GM18867 (cell line): ENCODE data around the gene NCOA3.

Experiments
- ATAC-seq: cut with Tn5 transposase; IDR thresholded peaks from one replicate; pipeline ENCODE4 v1.9.1; 2021; ENCODE audit warnings: mild to moderate bottlenecking, moderate library complexity; ENCODE audit not compliant: unreplicated experiment

NCOA3 gene

DNA sequence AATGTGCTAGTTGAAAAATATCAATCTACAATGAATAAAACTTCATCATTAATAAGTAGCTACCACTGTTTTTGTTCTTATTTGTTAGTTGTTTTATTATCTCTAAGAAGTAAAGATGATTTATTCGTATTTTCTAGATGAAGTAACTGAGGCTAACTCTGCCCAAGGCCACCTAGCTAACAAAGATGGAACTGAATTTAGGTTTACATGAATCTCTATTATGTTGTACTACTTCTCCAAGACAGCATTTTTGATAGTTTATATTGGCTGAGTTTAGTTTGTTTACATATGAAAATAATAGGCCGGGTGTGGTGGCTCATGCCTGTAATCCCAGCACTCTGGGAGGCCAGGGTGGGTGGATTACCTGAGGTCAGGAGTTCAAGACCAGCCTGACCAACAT is 121.5 kb downstream of the NCOA3 start:
- no peak for ATAC-seq

DNA sequence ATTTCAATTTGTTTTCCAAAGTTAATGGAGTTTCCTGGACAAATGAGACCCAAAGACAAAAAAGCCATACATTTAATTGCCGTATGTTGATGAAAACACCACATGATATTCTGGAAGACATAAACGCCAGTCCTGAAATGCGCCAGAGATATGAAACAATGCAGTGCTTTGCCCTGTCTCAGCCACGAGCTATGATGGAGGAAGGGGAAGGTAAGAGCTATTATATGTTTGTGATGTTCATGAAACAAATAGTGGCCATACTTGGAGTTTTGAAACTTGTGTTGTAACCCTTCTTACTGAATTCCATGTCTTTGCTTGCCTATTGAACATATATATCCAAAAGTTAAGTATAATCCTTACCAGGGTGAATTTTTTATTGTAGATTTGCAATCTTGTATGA is 125.9 kb downstream of the NCOA3 start:
- no peak for ATAC-seq

DNA sequence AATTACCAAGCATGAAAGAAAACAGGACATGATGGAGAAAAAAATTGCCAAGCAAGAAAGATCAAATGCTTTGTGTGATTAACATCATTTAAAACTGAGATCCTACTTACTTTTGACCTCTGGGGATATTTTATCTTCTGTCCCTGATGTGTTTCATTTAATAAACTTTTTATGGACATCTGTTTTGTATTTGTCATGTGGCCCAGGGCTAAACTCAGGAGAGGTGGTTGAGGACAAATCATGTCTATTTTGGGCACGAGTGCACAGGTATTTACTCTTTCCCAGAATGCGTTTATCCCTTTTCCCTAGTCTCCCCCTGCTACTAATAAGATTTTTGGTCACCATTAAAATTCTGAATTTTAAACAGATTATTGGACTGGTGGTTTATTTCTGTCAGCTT is 128.2 kb downstream of the NCOA3 start:
- ATAC-seq: no peak

DNA sequence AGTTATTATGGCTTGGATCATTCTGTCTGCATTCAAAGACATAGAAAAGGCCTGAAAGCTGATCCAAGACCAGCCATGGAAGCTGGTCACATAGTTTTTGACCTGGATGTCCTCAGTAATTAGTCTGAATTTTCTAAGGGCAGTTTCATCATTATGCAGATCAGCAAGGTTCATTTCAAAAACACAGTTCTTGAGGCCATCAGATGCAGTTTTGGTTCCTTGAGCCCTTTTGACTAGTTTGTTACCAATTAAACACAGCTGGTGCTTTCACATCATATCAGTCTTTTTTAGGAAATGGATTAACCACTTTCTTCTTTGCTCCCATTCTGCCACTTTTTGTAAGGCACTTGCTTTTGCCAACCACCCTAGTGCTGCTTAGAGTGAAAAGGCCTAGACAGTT is 129.4 kb downstream of the NCOA3 start:
- ATAC-seq: no peak

DNA sequence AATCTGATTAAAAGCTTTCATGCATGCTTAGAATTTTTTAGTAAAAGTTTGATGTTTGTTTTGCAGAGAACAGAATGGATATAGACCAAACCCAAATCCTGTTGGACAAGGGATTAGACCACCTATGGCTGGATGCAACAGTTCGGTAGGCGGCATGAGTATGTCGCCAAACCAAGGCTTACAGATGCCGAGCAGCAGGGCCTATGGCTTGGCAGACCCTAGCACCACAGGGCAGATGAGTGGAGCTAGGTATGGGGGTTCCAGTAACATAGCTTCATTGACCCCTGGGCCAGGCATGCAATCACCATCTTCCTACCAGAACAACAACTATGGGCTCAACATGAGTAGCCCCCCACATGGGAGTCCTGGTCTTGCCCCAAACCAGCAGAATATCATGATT is 133.6 kb downstream of the NCOA3 start:
- ATAC-seq: no peak

DNA sequence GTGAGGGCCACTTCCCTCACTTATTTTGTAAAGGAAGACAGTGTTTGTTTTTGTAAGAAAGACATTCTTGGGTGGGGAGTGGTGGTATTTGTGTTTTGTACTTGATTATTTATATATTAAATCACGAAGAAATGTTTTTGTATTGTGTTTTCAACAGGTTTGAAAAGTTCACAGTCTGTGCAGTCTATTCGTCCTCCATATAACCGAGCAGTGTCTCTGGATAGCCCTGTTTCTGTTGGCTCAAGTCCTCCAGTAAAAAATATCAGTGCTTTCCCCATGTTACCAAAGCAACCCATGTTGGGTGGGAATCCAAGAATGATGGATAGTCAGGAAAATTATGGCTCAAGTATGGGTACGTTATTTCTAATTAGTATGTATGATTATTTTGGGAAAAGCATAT is 137.2 kb downstream of the NCOA3 start:
- no peak for ATAC-seq

DNA sequence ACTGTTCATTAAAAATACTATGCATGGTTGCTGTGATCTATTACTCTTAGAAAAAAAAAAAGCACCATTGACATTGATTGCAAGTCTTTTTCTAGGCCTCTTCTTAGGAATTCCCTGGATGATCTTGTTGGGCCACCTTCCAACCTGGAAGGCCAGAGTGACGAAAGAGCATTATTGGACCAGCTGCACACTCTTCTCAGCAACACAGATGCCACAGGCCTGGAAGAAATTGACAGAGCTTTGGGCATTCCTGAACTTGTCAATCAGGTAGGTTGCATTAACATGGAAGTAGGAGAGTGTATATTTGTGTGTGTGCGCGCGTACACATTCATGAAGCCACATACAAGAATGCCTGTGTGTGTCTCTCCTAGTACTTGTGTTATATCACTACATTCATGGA is 140.4 kb downstream of the NCOA3 start:
- no peak for ATAC-seq

DNA sequence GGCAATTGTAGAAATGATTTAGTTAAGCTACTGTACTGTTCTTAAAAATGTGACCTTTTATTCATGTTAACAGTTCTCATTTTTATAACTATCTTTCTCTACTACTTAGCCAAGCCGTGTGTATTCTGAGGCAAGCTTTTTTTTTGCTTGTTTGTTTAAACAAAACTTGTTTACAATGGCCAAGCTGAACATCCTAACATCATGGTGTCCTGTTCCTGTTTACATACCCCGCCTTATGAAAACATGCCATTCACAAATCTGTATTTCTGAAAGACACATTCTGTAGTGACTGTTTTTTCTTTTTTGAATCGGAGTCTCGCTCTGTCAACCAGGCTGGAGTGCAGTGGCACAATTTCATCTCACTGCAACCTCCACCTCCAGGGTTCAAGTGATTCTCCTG is 140.9 kb downstream of the NCOA3 start:
- no peak for ATAC-seq

DNA sequence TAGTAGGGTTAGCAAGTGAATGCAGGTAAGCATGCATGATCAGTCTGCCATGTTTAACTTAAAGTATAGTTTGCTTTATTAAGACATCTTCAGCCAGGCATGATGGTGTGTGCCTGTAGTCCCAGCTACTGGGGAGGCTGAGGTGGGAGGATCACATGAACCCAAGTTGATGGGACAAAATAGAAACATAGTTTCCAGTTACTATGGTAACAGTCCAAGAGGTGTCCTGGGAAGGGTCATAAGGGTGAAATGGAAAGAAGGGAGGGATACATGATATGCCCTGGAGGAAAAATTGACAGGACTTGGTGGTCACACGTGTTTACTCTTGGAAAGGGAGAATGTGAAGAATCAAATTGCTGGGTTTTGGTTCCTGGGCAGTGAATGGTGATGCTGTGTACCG is 143.9 kb downstream of the NCOA3 start:
- ATAC-seq: no peak

DNA sequence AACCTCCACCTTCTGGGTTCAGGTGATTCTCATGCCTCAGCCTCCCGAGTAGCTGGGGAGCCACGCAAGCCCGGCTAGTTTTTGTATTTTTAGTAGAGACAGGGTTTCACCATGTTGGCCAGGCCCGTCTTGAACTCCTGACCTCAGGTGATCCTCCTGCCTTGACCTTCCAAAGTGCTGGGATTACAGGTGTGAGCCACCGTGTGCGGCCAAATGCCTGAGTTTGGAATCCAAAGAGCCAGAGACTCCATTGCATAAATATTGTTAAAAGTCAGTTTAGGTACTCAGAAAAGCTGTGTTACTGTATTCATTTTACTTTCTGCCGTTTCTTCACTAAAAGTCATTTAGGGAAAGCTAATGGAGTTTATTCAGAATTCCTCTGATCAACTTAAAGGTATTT is 146.3 kb downstream of the NCOA3 start:
- ATAC-seq: no peak

DNA sequence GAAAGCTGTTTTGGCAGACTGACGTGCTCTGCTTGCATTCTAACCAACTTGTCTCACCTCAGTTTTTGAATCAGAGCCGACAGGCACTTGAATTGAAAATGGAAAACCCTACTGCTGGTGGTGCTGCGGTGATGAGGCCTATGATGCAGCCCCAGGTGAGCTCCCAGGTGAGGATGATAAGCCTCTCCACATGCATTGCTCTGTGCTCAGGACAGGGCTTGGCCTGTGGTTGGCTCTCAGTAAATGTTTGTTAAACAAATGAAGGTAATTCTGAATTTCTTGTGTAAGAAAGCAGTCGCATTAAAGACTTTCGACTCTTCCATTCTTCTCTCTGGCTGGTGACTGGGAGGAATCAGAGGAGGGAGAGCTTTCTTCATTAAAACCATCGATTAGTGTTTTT is 147.3 kb downstream of the NCOA3 start:
- no peak for ATAC-seq

DNA sequence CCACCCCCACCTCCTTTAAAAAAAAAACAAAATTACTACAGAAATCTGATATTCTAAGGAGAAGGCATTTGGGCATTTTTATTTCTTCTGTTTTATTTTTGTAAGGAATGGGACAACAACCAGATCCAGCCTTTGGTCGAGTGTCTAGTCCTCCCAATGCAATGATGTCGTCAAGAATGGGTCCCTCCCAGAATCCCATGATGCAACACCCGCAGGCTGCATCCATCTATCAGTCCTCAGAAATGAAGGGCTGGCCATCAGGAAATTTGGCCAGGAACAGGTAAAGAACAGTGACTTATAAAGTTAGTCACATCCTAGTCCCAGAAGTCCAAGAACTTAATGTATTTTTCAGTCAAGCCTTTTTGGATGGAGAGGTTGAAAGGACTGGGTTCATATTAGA is 150.6 kb downstream of the NCOA3 start:
- no peak for ATAC-seq

DNA sequence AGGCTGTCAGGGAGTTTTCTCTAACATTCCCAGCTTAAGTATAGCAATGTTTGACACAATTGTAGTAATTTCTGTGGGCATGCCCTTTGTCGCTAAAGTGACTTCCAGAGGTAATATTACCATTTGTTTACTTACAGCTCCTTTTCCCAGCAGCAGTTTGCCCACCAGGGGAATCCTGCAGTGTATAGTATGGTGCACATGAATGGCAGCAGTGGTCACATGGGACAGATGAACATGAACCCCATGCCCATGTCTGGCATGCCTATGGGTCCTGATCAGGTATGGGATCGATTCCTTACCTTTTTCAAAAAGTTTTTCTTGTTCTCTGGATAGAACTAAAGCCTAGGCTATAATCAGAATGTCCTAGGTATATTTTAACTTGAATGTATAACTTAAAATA is 151.1 kb downstream of the NCOA3 start:
- ATAC-seq: no peak

DNA sequence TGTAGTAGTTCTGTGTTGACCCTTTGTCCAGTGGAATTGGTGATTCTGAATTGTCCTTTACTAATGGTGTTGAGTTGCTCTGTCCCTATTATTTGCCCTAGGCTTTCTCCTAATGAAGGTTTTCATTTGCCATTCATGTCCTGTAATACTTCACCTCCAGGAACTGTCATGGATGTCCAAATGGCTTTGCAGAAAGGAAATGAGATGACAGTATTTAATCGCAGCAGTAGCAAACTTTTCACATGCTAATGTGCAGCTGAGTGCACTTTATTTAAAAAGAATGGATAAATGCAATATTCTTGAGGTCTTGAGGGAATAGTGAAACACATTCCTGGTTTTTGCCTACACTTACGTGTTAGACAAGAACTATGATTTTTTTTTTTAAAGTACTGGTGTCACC is 152.2 kb downstream of the NCOA3 start:
- ATAC-seq: no peak

DNA sequence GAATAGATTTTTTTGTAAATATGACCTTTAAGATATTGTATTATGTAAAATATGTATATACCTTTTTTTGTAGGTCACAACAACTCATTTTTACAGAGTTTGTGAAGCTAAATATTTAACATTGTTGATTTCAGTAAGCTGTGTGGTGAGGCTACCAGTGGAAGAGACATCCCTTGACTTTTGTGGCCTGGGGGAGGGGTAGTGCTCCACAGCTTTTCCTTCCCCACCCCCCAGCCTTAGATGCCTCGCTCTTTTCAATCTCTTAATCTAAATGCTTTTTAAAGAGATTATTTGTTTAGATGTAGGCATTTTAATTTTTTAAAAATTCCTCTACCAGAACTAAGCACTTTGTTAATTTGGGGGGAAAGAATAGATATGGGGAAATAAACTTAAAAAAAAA is 152.7 kb downstream of the NCOA3 start:
- ATAC-seq: no peak

DNA sequence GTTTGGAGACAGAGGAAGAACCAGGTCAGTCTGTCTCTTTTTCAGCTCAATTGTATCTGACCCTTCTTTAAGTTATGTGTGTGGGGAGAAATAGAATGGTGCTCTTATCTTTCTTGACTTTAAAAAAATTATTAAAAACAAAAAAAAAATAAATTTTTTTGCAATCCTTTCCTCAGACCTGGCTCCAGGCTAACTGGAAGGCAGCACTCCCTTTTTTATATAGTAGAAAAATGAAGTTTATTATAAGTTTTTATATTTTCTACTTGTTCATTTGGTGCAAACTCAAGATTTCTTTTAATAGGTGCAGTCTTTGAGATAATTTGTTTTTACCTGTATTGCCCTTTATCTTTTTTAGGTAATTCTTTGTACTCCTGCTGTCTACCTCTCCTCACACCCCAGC is 153.9 kb downstream of the NCOA3 start:
- ATAC-seq: no peak

DNA sequence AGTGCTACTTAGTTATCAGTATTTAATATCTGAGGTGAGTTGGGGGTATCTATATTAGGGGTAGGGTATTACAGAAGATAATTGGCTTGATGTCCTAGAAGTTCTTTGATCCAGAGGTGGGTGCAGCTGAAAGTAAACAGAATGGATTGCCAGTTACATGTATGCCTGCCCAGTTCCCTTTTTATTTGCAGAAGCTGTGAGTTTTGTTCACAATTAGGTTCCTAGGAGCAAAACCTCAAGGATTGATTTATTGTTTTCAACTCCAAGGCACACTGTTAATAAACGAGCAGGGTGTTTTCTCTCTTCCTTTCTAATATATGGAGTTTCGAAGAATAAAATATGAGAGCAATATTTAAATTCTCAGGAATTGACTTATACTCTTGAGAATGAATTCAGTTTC is 154.6 kb downstream of the NCOA3 start:
- ATAC-seq: no peak

DNA sequence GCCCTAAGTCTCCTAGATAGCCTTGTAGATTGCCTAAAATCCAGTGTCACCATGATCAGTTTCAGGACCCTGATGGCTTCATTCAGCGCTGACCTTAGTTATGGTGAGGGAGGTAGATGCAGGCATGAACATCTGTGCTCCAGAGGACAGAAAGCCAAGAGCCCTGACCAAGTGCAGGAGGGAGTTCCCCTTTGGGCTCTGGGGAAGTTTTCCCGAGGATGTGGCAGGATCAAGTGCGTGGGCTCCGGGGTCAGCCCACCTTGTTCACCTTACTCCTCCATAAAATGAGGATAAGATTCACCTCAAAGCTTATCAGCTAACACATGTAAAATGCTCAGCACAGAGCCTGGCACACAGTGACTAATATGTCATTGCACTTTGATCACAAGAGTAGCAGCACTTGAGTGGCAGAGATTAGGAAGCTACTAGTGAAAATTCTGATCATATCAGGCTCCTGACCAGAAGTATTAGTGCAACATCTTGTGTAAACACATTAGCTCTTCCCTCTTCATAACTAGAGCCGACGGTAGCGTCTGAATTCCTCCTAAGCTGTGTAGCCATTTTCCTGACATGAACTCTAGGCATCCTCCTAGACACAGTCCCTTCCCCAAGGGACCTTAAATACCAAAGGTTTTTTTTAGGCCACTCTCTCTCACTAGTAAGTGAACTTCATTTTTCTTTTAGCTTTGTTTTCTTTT is 158.4 kb downstream of the NCOA3 start:
- ATAC-seq: no peak

DNA sequence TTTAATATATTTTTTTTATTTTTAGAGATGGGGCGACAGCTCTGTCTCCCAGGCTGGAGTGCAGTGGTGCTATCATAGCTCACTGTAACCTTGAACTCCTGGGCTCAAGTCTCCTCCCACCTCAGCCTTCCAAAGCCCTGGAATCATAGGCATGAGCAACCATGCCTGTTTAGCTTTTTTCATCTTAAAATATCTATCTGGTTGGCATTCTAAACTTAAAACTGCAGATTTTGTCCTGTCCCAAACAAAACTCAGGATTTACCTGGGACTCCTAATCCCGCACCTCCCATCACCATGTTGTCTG is 158.9 kb downstream of the NCOA3 start:
- no peak for ATAC-seq

DNA sequence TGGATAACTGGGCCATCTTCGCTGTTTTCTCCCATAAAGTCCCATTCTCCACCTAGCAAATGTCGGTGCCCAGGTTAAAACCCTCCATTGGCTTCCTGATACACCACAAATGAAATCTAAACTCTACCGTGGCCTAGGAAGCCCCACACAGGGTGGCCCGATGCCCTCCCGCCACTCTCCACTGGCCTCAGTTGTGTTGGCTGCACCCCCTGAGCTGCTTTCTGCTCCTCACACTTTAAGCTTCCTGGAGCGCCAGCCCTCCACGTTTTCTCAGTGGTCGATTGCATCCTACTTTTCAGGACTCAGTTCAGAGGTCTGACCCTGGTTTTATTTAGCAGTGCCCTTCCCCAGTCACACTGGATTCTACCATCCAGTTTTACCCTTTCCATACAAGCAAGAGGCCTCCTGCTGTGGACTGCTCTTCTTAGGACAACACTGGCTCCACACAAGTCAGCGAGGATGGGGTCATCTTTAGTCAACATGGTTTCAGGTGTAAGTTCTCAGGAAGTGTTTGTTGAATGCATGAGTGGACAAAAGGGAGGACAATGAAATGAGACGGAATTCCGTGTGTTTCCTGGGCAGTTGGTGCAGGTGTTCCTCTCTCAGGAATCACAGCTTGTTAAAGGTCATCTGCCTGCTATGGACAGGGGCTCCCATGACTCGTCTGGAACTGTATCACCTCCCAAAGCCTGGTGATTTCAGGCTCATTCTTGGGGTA is 159.5 kb downstream of the NCOA3 start:
- ATAC-seq: no peak

DNA sequence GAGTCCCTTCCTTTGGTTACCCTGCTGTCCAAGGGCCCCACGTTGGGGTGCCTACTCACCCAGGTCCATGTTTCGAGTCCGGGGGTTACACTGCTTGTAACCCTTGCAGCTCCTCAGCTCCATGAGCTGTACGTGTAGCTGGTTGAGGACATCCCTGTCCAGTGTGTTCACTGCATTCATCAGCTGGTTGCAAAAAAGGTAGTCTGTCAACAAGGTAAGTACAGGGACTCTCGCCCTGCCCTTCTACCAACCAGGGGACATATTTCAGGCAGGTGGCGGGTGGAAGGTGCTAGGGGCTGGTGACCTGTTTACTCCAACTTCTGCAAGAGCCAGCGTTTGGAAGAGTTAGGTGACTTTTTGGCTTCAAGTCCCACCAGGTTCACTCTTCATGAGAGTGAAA is 160.0 kb downstream of the NCOA3 start:
- no peak for ATAC-seq

DNA sequence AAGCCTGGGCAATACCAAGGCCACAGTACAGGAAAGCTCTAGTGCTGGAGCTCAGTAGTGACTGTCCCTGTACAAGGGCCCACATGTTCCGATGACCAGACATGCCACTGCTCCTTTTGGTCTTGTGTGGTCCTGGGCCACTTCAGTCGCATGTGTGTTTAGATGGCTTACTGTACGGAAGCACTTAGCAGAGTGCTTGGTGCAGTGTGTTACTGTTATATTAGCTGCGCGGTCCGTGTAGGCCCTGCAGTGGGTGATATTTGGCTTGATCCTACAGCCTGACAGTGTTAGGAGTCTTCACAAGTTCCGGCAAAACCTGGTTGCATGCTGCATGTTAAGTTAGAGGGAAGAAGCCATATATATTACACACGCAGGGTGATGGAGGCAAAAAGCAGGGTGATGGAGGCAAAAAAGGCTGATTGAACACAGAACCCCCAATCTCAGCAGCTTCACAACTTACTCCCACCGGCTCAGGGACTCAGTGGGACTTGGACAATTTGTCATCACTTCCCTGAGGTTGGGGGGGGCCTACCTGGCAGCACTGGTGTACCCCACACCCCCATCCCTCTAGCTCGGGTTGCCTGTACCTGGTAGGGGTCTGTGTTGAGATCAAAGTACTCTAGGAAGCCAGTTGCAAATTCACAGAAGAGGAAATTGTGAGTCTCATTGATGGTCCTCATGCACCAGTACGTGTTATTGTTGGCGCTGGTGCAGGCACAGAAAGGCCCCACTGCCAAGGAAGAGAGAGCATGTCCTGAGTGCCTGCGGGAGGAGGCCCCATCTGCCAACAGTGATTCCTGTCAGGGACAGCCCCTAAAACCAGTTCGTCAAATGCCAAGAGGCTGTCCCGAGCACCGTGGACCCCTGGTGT is 161.0 kb downstream of the NCOA3 start:
- ATAC-seq: no peak
